H1 (cell line): ENCODE results near the gene FAM184B. TPM values are rescaled to one million over a fixed set of nuclear protein-coding genes. Genes with fewer than 3 reads are reported as not detected.

Source experiments
- CTCF ChIA-PET: fragments of 300-600 bp; sonication (Branson Sonifier 250); formaldehyde crosslinking; loops from one replicate; lab custom pipeline; 2021; ENCODE audit not compliant: partially characterized antibody; lab: Charles Lee
- POLR2A ChIA-PET: fragments of 300-600 bp; sonication (Branson Sonifier 250); formaldehyde crosslinking; loops from one replicate; lab custom pipeline; 2021; ENCODE audit warnings: inconsistent platforms; ENCODE audit not compliant: partially characterized antibody; lab: Charles Lee
- DNase-seq, 2 experiments: peaks; one replicate each; pipeline versions ENCODE4 v3.0.0 to v3.0.0-alpha.2; 2010 to 2022; ENCODE audit warnings: low spot score in 2 of 2, low read depth in 1 of 2, mixed read lengths in 1 of 2
- FAIRE-seq: peaks from 2 replicates; lab custom pipeline; 2011; peaks lifted over from hg19 to GRCh38; lab: Jason Lieb, UNC
- H2AFZ ChIP-seq: 2 replicates; pipeline ENCODE4 v1.8.1; 2012; ENCODE audit warnings: low read length, inconsistent platforms
- H2AK5ac ChIP-seq: 2 replicates; pipeline ENCODE4 v1.6.1; 2013; ENCODE audit warnings: low read depth, low read length
- H2BK120ac ChIP-seq: replicated peaks from 2 replicates; pipeline ENCODE3; 2013; ENCODE audit warnings: low read depth, low read length, inconsistent platforms
- H2BK12ac ChIP-seq: 2 replicates; pipeline ENCODE4 v1.6.1; 2013; ENCODE audit warnings: low read depth, low read length
- H2BK15ac ChIP-seq: 2 replicates; pipeline ENCODE4 v1.6.1; 2013; ENCODE audit warnings: low read length
- H2BK20ac ChIP-seq: 2 replicates; pipeline ENCODE4 v1.6.1; 2013; ENCODE audit warnings: low read length
- H2BK5ac ChIP-seq: 2 replicates; pipeline ENCODE4 v1.6.1; 2013; ENCODE audit warnings: low read depth, low read length
- H3K14ac ChIP-seq: 2 replicates; pipeline ENCODE4 v1.6.1; 2013; ENCODE audit warnings: inconsistent platforms; ENCODE audit not compliant: insufficient read length
- H3K18ac ChIP-seq: 2 replicates; pipeline ENCODE4 v1.6.1; 2013; ENCODE audit warnings: low read length; ENCODE audit errors: extremely low read depth
- H3K23ac ChIP-seq: 2 replicates; pipeline ENCODE4 v1.6.1; 2013; ENCODE audit warnings: inconsistent platforms; ENCODE audit not compliant: insufficient read length
- H3K23me2 ChIP-seq: 2 replicates; pipeline ENCODE4 v1.6.1; 2013; ENCODE audit warnings: low read depth, low read length
- H3K27ac ChIP-seq: 2 replicates; pipeline ENCODE4 v1.6.1; 2011; ENCODE audit warnings: low read depth, low read length, inconsistent platforms
- H3K27me3 ChIP-seq, 4 experiments: replicated peaks in 1 of 4; 1 replicate in 1 of 4; 2 replicates in 3 of 4; pipeline versions ENCODE4 v1.6.1 to v1.8.1; 2011 to 2013; ENCODE audit warnings: low read length in 3 of 4, mild to moderate bottlenecking in 3 of 4, inconsistent platforms in 2 of 4, mixed read lengths in 2 of 4, moderate library complexity in 1 of 4; ENCODE audit not compliant: control insufficient read depth in 3 of 4, insufficient read depth in 3 of 4; ENCODE audit errors: extremely low read depth in 1 of 4
- H3K36me3 ChIP-seq, 4 experiments: 2 replicates each; pipeline versions ENCODE4 v1.6.1 to v1.8.1; 2011 to 2013; ENCODE audit warnings: mild to moderate bottlenecking in 4 of 4, low read length in 3 of 4, moderate library complexity in 2 of 4, control low read depth in 1 of 4, inconsistent platforms in 1 of 4; ENCODE audit not compliant: insufficient read depth in 4 of 4, control insufficient read depth in 2 of 4
- H3K4ac ChIP-seq: replicated peaks from 2 replicates; pipeline ENCODE3; 2013; ENCODE audit warnings: low read length, low read depth, mixed read lengths, inconsistent platforms; ENCODE audit not compliant: insufficient read length
- H3K4me1 ChIP-seq, 4 experiments: replicated peaks in 1 of 4; 1 replicate in 1 of 4; 2 replicates in 3 of 4; pipeline versions ENCODE4 v1.6.1 to v1.8.1; 2011 to 2013; ENCODE audit warnings: low read length in 3 of 4, inconsistent platforms in 2 of 4, mixed read lengths in 1 of 4; ENCODE audit not compliant: insufficient read depth in 4 of 4, control insufficient read depth in 3 of 4
- H3K4me2 ChIP-seq, 2 experiments: 2 replicates each; pipeline versions ENCODE4 v1.6.1 to v1.8.1; 2011 to 2013; ENCODE audit warnings: low read depth in 2 of 2, low read length in 2 of 2, control low read depth in 1 of 2, inconsistent platforms in 1 of 2, mild to moderate bottlenecking in 1 of 2; ENCODE audit not compliant: insufficient read depth in 1 of 2
- H3K4me3 ChIP-seq, 4 experiments: fragments of 200-600, 300-600 bp in 1 of 4; sonication (generic), shearing (Covaris generic), sonication (Bioruptor Twin) in 1 of 4; 2 replicates each; pipeline versions ENCODE4 v1.5.1 to v1.8.1; 2011 to 2016; ENCODE audit warnings: low read length in 4 of 4, low read depth in 3 of 4, control low read depth in 2 of 4, inconsistent platforms in 2 of 4, mild to moderate bottlenecking in 2 of 4, mixed read lengths in 1 of 4, moderate library complexity in 1 of 4; ENCODE audit not compliant: insufficient read depth in 2 of 4; ENCODE audit errors: extremely low read depth in 1 of 4
- H3K56ac ChIP-seq: replicated peaks from 2 replicates; pipeline ENCODE3; 2013; ENCODE audit warnings: low read depth, mild to moderate bottlenecking, mixed read lengths, low read length, inconsistent platforms; ENCODE audit not compliant: insufficient read length
- H3K79me1 ChIP-seq: 2 replicates; pipeline ENCODE4 v1.6.1; 2013; ENCODE audit warnings: low read depth, low read length, control low read depth
- H3K79me2 ChIP-seq, 2 experiments: 2 replicates each; pipeline versions ENCODE4 v1.6.1 to v1.8.1; 2012 to 2013; ENCODE audit warnings: low read length in 2 of 2, mild to moderate bottlenecking in 2 of 2, inconsistent platforms in 1 of 2; ENCODE audit not compliant: insufficient read depth in 2 of 2, control insufficient read depth in 1 of 2
- H3K9ac ChIP-seq, 4 experiments: replicated peaks in 1 of 4; 1 replicate in 1 of 4; 2 replicates in 3 of 4; pipeline versions ENCODE4 v1.6.1 to v1.8.1; 2011 to 2013; ENCODE audit warnings: low read depth in 3 of 4, low read length in 3 of 4, control low read depth in 2 of 4, mild to moderate bottlenecking in 2 of 4, moderate library complexity in 2 of 4, inconsistent platforms in 1 of 4; ENCODE audit errors: extremely low read depth in 1 of 4
- H3K9me3 ChIP-seq, 2 experiments: 2 replicates each; pipeline versions ENCODE4 v1.6.1 to v1.8.1; 2012 to 2013; ENCODE audit warnings: mild to moderate bottlenecking in 2 of 2, moderate library complexity in 2 of 2, control low read depth in 1 of 2, inconsistent platforms in 1 of 2, low read depth in 1 of 2, low read length in 1 of 2, mixed read lengths in 1 of 2; ENCODE audit not compliant: insufficient read depth in 2 of 2
- H4K20me1 ChIP-seq, 2 experiments: replicated peaks in 1 of 2; 2 replicates each; pipeline versions ENCODE3 to v1.8.1; 2011 to 2013; ENCODE audit warnings: inconsistent platforms in 2 of 2, low read length in 2 of 2, mild to moderate bottlenecking in 1 of 2; ENCODE audit not compliant: insufficient read depth in 2 of 2, control insufficient read depth in 1 of 2
- H4K5ac ChIP-seq: 2 replicates; pipeline ENCODE4 v1.6.1; 2013; ENCODE audit warnings: low read length, low read depth, mixed read lengths, inconsistent platforms; ENCODE audit not compliant: insufficient read length
- H4K8ac ChIP-seq: 2 replicates; pipeline ENCODE4 v1.8.0; 2013; ENCODE audit warnings: mild to moderate bottlenecking, moderate library complexity, low read length, inconsistent platforms; ENCODE audit not compliant: insufficient read depth; ENCODE audit errors: extremely low read depth
- H4K91ac ChIP-seq: replicated peaks from 2 replicates; pipeline ENCODE3; 2013; ENCODE audit warnings: low read length, mixed read lengths, inconsistent platforms; ENCODE audit not compliant: insufficient read length
- CTCF ChIP-seq, 3 experiments: IDR thresholded peaks; 1 replicate in 2 of 3; 2 replicates in 1 of 3; pipeline versions ENCODE4 v1.5.1 to v1.6.1; 2011; ENCODE audit warnings: low read length in 3 of 3, mild to moderate bottlenecking in 3 of 3, inconsistent platforms in 2 of 3, low read depth in 1 of 3, moderate library complexity in 1 of 3; ENCODE audit not compliant: insufficient read depth in 1 of 3; ENCODE audit errors: control extremely low read depth in 1 of 3
- RAD21 ChIP-seq, 2 experiments: IDR thresholded peaks in 1 of 2; conservative IDR thresholded peaks in 1 of 2; 2 replicates each; pipeline ENCODE4 v1.6.1; 2011; ENCODE audit warnings: low read depth in 2 of 2, low read length in 2 of 2, improper control_type of control experiment in 1 of 2, inconsistent platforms in 1 of 2, mild to moderate bottlenecking in 1 of 2, moderate library complexity in 1 of 2
- YY1 ChIP-seq: IDR thresholded peaks from 2 replicates; pipeline ENCODE4 v1.6.1; 2011; ENCODE audit warnings: low read depth, mild to moderate bottlenecking, low read length
- WGBS, 2 experiments: shearing (Covaris generic) in 1 of 2; methylation state at CpG; one replicate each; pipeline versions ENCODE4 v1.1.6 to v1.1.7; 2013 to 2015; ENCODE audit warnings: low lambda C conversion rate in 2 of 2, mixed read lengths in 2 of 2, inconsistent platforms in 1 of 2, low coverage in 1 of 2, missing lambda C conversion rate in 1 of 2; ENCODE audit not compliant: insufficient replicate concordance in 2 of 2, insufficient coverage in 1 of 2, insufficient read length in 1 of 2; ENCODE audit errors: extremely low coverage in 1 of 2, missing lambda C conversion rate in 1 of 2; 5-methylcytosine and 5-hydroxymethylcytosine counted together
- polyA plus RNA-seq, 7 experiments: library from polyadenylated mRNA; depleted of rRNA in 3 of 7; stranded (reverse) in 5 of 7; unstranded in 2 of 7; fragments of >200 nt in 5 of 7; fragments of 200-250 nt in 2 of 7; gene quantifications; 1 replicate in 5 of 7; 2 replicates in 1 of 7; 4 replicates in 1 of 7; pipeline versions ENCODE4 v1.2.1 to v1.2.3, GENCODE V29; 2011 to 2013; ENCODE audit warnings: missing spikeins in 2 of 7, mixed read lengths in 2 of 7
- total RNA-seq: library from RNA; stranded (reverse); fragmentation: NEBNext Ultra II Directional; extraction: Animal tissue kit (Norgen Biotek cat#: 25700); gene quantifications from 2 replicates; pipeline ENCODE4 v1.2.1, GENCODE V29; 2021

FAM184B gene
- total and polyA plus RNA-seq, 2 of the 8 experiments (the other 6 are each of a cell fraction or from before 2014, with no cell fraction given) = 0.05 to 0.39 TPM

GRCh38 chr4:17817027-17817426, 35.6 kb upstream of the FAM184B start:
- Histone ChIP-seq H3K14ac (no peak overlapping the region), H3K36me3 (peaks cover 0 to 51% (median 19%) of the 10 kb centered on the region in 4 experiments)
- POLR2A ChIA-PET = interaction anchor here (0.8 to 1.2 kb wide), 5 partner anchors 8 to 35 kb away, joined by 3 to 5 read pairs (median 4); no protein-coding TSS in a partner anchor

More at GRCh38 chr4:17817027-17817426, 35.6 kb upstream of the FAM184B start:
- no peaks in the 10 kb centered on the region for H3K4me1 ChIP-seq
- H3K4me2 ChIP-seq = no peak overlapping the region
- no peak overlapping the region for H2BK12ac ChIP-seq
- FAIRE-seq (no peak), DNase-seq (no peak)
- H3K18ac ChIP-seq = no peak overlapping the region
- H3K4ac ChIP-seq = no peak overlapping the region
- H4K8ac ChIP-seq = no peak overlapping the region
- no peak overlapping the region for H2AK5ac ChIP-seq
- H2BK15ac ChIP-seq = no peak overlapping the region
- peaks cover 0 to 1% of the 10 kb centered on the region in 2 experiments for H4K20me1 ChIP-seq
- peaks cover 3 to 64% of the 10 kb centered on the region in 2 experiments; a peak in 3 of 4 replicates for H3K79me2 ChIP-seq
- H4K5ac ChIP-seq = no peak overlapping the region
- no peaks in the 10 kb centered on the region for H3K79me1 ChIP-seq
- no peaks in the 10 kb centered on the region for H3K27me3 ChIP-seq
- no peak overlapping the region for H3K56ac ChIP-seq
- no peak overlapping the region for H2BK5ac ChIP-seq
- CTCF ChIA-PET = interaction anchor here (0.9 to 2.2 kb wide), 23 partner anchors 9 to 777 kb away, joined by 3 to 12 read pairs (median 5); no protein-coding TSS in a partner anchor
- H2AFZ ChIP-seq = no peak overlapping the region
- 90% methylated on average over 5 of the region's 5 CpGs; no CpG with 5 or more reads in 1 of the 2 experiments for WGBS, 2 experiments
- TF ChIP-seq RAD21 (IDR thresholded peaks at IDR 0.05 in 1 of 2, conservative IDR thresholded peaks at IDR 0.05 in 1 of 2; ENCODE audit: low read depth in 2 of 2, low read length in 2 of 2) (peak; percentile 41 to 43), YY1 (no peak), CTCF (IDR thresholded peaks at IDR 0.05; ENCODE audit: control extremely low read depth in 1 of 3, insufficient read depth in 1 of 3, low read depth in 1 of 3, low read length in 3 of 3) (peak in 2 of 3 experiments; percentile 4 to 45; a peak in 2 of 4 replicates)
- no peak overlapping the region for H4K91ac ChIP-seq
- no peak overlapping the region for H3K27ac ChIP-seq
- no peak overlapping the region for H3K23ac ChIP-seq
- no peaks in the 10 kb centered on the region for H3K9me3 ChIP-seq
- no peaks in the 10 kb centered on the region for H3K23me2 ChIP-seq
- no peak overlapping the region for H2BK20ac ChIP-seq
- no peak overlapping the region for H2BK120ac ChIP-seq
- H3K4me3 ChIP-seq = no peak overlapping the region
- H3K9ac ChIP-seq = no peak overlapping the region
